H1 (cell line): ENCODE data around the gene ZNRF2. TPM values are rescaled to one million over a fixed set of nuclear protein-coding genes. Genes with fewer than 3 reads are reported as not detected.

Experiments
- CTCF ChIA-PET: fragments of 300-600 bp; sonication (Branson Sonifier 250); formaldehyde crosslinking; loops from one replicate; lab custom pipeline; 2021; ENCODE audit not compliant: partially characterized antibody; lab: Charles Lee
- POLR2A ChIA-PET: fragments of 300-600 bp; sonication (Branson Sonifier 250); formaldehyde crosslinking; loops from one replicate; lab custom pipeline; 2021; ENCODE audit warnings: inconsistent platforms; ENCODE audit not compliant: partially characterized antibody; lab: Charles Lee
- DNase-seq, 2 experiments: peaks; one replicate each; pipeline versions ENCODE4 v3.0.0 to v3.0.0-alpha.2; 2010 to 2022; ENCODE audit warnings: low spot score in 2 of 2, low read depth in 1 of 2, mixed read lengths in 1 of 2
- FAIRE-seq: peaks from 2 replicates; lab custom pipeline; 2011; peaks lifted over from hg19 to GRCh38; lab: Jason Lieb, UNC
- H2AFZ ChIP-seq: 2 replicates; pipeline ENCODE4 v1.8.1; 2012; ENCODE audit warnings: low read length, inconsistent platforms
- H2AK5ac ChIP-seq: 2 replicates; pipeline ENCODE4 v1.6.1; 2013; ENCODE audit warnings: low read depth, low read length
- H2BK120ac ChIP-seq: replicated peaks from 2 replicates; pipeline ENCODE3; 2013; ENCODE audit warnings: low read depth, low read length, inconsistent platforms
- H2BK12ac ChIP-seq: 2 replicates; pipeline ENCODE4 v1.6.1; 2013; ENCODE audit warnings: low read depth, low read length
- H2BK15ac ChIP-seq: 2 replicates; pipeline ENCODE4 v1.6.1; 2013; ENCODE audit warnings: low read length
- H2BK20ac ChIP-seq: 2 replicates; pipeline ENCODE4 v1.6.1; 2013; ENCODE audit warnings: low read length
- H2BK5ac ChIP-seq: 2 replicates; pipeline ENCODE4 v1.6.1; 2013; ENCODE audit warnings: low read depth, low read length
- H3K14ac ChIP-seq: 2 replicates; pipeline ENCODE4 v1.6.1; 2013; ENCODE audit warnings: inconsistent platforms; ENCODE audit not compliant: insufficient read length
- H3K18ac ChIP-seq: 2 replicates; pipeline ENCODE4 v1.6.1; 2013; ENCODE audit warnings: low read length; ENCODE audit errors: extremely low read depth
- H3K23ac ChIP-seq: 2 replicates; pipeline ENCODE4 v1.6.1; 2013; ENCODE audit warnings: inconsistent platforms; ENCODE audit not compliant: insufficient read length
- H3K23me2 ChIP-seq: 2 replicates; pipeline ENCODE4 v1.6.1; 2013; ENCODE audit warnings: low read depth, low read length
- H3K27ac ChIP-seq: 2 replicates; pipeline ENCODE4 v1.6.1; 2011; ENCODE audit warnings: low read depth, low read length, inconsistent platforms
- H3K27me3 ChIP-seq, 4 experiments: replicated peaks in 1 of 4; 1 replicate in 1 of 4; 2 replicates in 3 of 4; pipeline versions ENCODE4 v1.6.1 to v1.8.1; 2011 to 2013; ENCODE audit warnings: low read length in 3 of 4, mild to moderate bottlenecking in 3 of 4, inconsistent platforms in 2 of 4, mixed read lengths in 2 of 4, moderate library complexity in 1 of 4; ENCODE audit not compliant: control insufficient read depth in 3 of 4, insufficient read depth in 3 of 4; ENCODE audit errors: extremely low read depth in 1 of 4
- H3K36me3 ChIP-seq, 4 experiments: 2 replicates each; pipeline versions ENCODE4 v1.6.1 to v1.8.1; 2011 to 2013; ENCODE audit warnings: mild to moderate bottlenecking in 4 of 4, low read length in 3 of 4, moderate library complexity in 2 of 4, control low read depth in 1 of 4, inconsistent platforms in 1 of 4; ENCODE audit not compliant: insufficient read depth in 4 of 4, control insufficient read depth in 2 of 4
- H3K4ac ChIP-seq: replicated peaks from 2 replicates; pipeline ENCODE3; 2013; ENCODE audit warnings: low read length, low read depth, mixed read lengths, inconsistent platforms; ENCODE audit not compliant: insufficient read length
- H3K4me1 ChIP-seq, 4 experiments: replicated peaks in 1 of 4; 1 replicate in 1 of 4; 2 replicates in 3 of 4; pipeline versions ENCODE4 v1.6.1 to v1.8.1; 2011 to 2013; ENCODE audit warnings: low read length in 3 of 4, inconsistent platforms in 2 of 4, mixed read lengths in 1 of 4; ENCODE audit not compliant: insufficient read depth in 4 of 4, control insufficient read depth in 3 of 4
- H3K4me2 ChIP-seq, 2 experiments: 2 replicates each; pipeline versions ENCODE4 v1.6.1 to v1.8.1; 2011 to 2013; ENCODE audit warnings: low read depth in 2 of 2, low read length in 2 of 2, control low read depth in 1 of 2, inconsistent platforms in 1 of 2, mild to moderate bottlenecking in 1 of 2; ENCODE audit not compliant: insufficient read depth in 1 of 2
- H3K4me3 ChIP-seq, 4 experiments: fragments of 200-600, 300-600 bp in 1 of 4; sonication (generic), shearing (Covaris generic), sonication (Bioruptor Twin) in 1 of 4; 2 replicates each; pipeline versions ENCODE4 v1.5.1 to v1.8.1; 2011 to 2016; ENCODE audit warnings: low read length in 4 of 4, low read depth in 3 of 4, control low read depth in 2 of 4, inconsistent platforms in 2 of 4, mild to moderate bottlenecking in 2 of 4, mixed read lengths in 1 of 4, moderate library complexity in 1 of 4; ENCODE audit not compliant: insufficient read depth in 2 of 4; ENCODE audit errors: extremely low read depth in 1 of 4
- H3K56ac ChIP-seq: replicated peaks from 2 replicates; pipeline ENCODE3; 2013; ENCODE audit warnings: low read depth, mild to moderate bottlenecking, mixed read lengths, low read length, inconsistent platforms; ENCODE audit not compliant: insufficient read length
- H3K79me1 ChIP-seq: 2 replicates; pipeline ENCODE4 v1.6.1; 2013; ENCODE audit warnings: low read depth, low read length, control low read depth
- H3K79me2 ChIP-seq, 2 experiments: 2 replicates each; pipeline versions ENCODE4 v1.6.1 to v1.8.1; 2012 to 2013; ENCODE audit warnings: low read length in 2 of 2, mild to moderate bottlenecking in 2 of 2, inconsistent platforms in 1 of 2; ENCODE audit not compliant: insufficient read depth in 2 of 2, control insufficient read depth in 1 of 2
- H3K9ac ChIP-seq, 4 experiments: replicated peaks in 1 of 4; 1 replicate in 1 of 4; 2 replicates in 3 of 4; pipeline versions ENCODE4 v1.6.1 to v1.8.1; 2011 to 2013; ENCODE audit warnings: low read depth in 3 of 4, low read length in 3 of 4, control low read depth in 2 of 4, mild to moderate bottlenecking in 2 of 4, moderate library complexity in 2 of 4, inconsistent platforms in 1 of 4; ENCODE audit errors: extremely low read depth in 1 of 4
- H3K9me3 ChIP-seq, 2 experiments: 2 replicates each; pipeline versions ENCODE4 v1.6.1 to v1.8.1; 2012 to 2013; ENCODE audit warnings: mild to moderate bottlenecking in 2 of 2, moderate library complexity in 2 of 2, control low read depth in 1 of 2, inconsistent platforms in 1 of 2, low read depth in 1 of 2, low read length in 1 of 2, mixed read lengths in 1 of 2; ENCODE audit not compliant: insufficient read depth in 2 of 2
- H4K20me1 ChIP-seq, 2 experiments: replicated peaks in 1 of 2; 2 replicates each; pipeline versions ENCODE3 to v1.8.1; 2011 to 2013; ENCODE audit warnings: inconsistent platforms in 2 of 2, low read length in 2 of 2, mild to moderate bottlenecking in 1 of 2; ENCODE audit not compliant: insufficient read depth in 2 of 2, control insufficient read depth in 1 of 2
- H4K5ac ChIP-seq: 2 replicates; pipeline ENCODE4 v1.6.1; 2013; ENCODE audit warnings: low read length, low read depth, mixed read lengths, inconsistent platforms; ENCODE audit not compliant: insufficient read length
- H4K8ac ChIP-seq: 2 replicates; pipeline ENCODE4 v1.8.0; 2013; ENCODE audit warnings: mild to moderate bottlenecking, moderate library complexity, low read length, inconsistent platforms; ENCODE audit not compliant: insufficient read depth; ENCODE audit errors: extremely low read depth
- H4K91ac ChIP-seq: replicated peaks from 2 replicates; pipeline ENCODE3; 2013; ENCODE audit warnings: low read length, mixed read lengths, inconsistent platforms; ENCODE audit not compliant: insufficient read length
- BACH1 ChIP-seq: IDR thresholded peaks from 2 replicates; pipeline ENCODE4 v1.6.1; 2012; ENCODE audit warnings: low read length, improper control_type of control experiment
- CBX8 ChIP-seq: fragments of 300-800, 300-1000 bp; sonication (generic); IDR thresholded peaks from 2 replicates; pipeline ENCODE4 v1.7.1; 2016; ENCODE audit warnings: low read depth, low read length, borderline replicate concordance
- EP300 ChIP-seq, 2 experiments: IDR thresholded peaks; 1 replicate in 1 of 2; 2 replicates in 1 of 2; pipeline ENCODE4 v1.6.1; 2011 to 2012; ENCODE audit warnings: low read depth in 2 of 2, low read length in 2 of 2, mild to moderate bottlenecking in 2 of 2, borderline replicate concordance in 1 of 2, inconsistent platforms in 1 of 2, moderate library complexity in 1 of 2
- HDAC6 ChIP-seq: IDR thresholded peaks from one replicate; pipeline ENCODE4 v1.7.1; 2012; ENCODE audit warnings: low read depth, mild to moderate bottlenecking, inconsistent platforms, low read length, moderate library complexity
- NRF1 ChIP-seq: IDR thresholded peaks from 2 replicates; pipeline ENCODE4 v1.6.1; 2011; ENCODE audit warnings: mild to moderate bottlenecking, low read depth, low read length, improper control_type of control experiment
- PHF8 ChIP-seq: fragments of 200-600 bp; sonication (generic); conservative IDR thresholded peaks from 2 replicates; pipeline ENCODE4 v1.7.1; 2012; ENCODE audit warnings: low read depth, mild to moderate bottlenecking, inconsistent platforms, low read length, moderate library complexity
- POLR2AphosphoS5 ChIP-seq: IDR thresholded peaks from 2 replicates; pipeline ENCODE4 v1.6.1; 2011; ENCODE audit warnings: low read depth, low read length
- POU5F1 ChIP-seq: IDR thresholded peaks from 2 replicates; pipeline ENCODE4 v1.6.1; 2011; ENCODE audit warnings: low read depth, mild to moderate bottlenecking, low read length, moderate library complexity
- SAP30 ChIP-seq: fragments of 300-600 bp; sonication (generic); IDR thresholded peaks from 2 replicates; pipeline ENCODE4 v1.7.1; 2012; ENCODE audit warnings: low read length, moderate library complexity, mild to moderate bottlenecking, inconsistent platforms; ENCODE audit not compliant: insufficient read depth, insufficient replicate concordance
- SP4 ChIP-seq: IDR thresholded peaks from 2 replicates; pipeline ENCODE4 v1.6.1; 2012; ENCODE audit warnings: low read length, inconsistent platforms
- TCF12 ChIP-seq: IDR thresholded peaks from 2 replicates; pipeline ENCODE4 v1.6.1; 2011; ENCODE audit warnings: low read depth, mild to moderate bottlenecking, low read length
- USF2 ChIP-seq: IDR thresholded peaks from 2 replicates; pipeline ENCODE4 v1.6.1; 2011; ENCODE audit warnings: low read length, improper control_type of control experiment
- WGBS, 2 experiments: shearing (Covaris generic) in 1 of 2; methylation state at CpG; one replicate each; pipeline versions ENCODE4 v1.1.6 to v1.1.7; 2013 to 2015; ENCODE audit warnings: low lambda C conversion rate in 2 of 2, mixed read lengths in 2 of 2, inconsistent platforms in 1 of 2, low coverage in 1 of 2, missing lambda C conversion rate in 1 of 2; ENCODE audit not compliant: insufficient replicate concordance in 2 of 2, insufficient coverage in 1 of 2, insufficient read length in 1 of 2; ENCODE audit errors: extremely low coverage in 1 of 2, missing lambda C conversion rate in 1 of 2; 5-methylcytosine and 5-hydroxymethylcytosine counted together
- polyA plus RNA-seq, 7 experiments: library from polyadenylated mRNA; depleted of rRNA in 3 of 7; stranded (reverse) in 5 of 7; unstranded in 2 of 7; fragments of >200 nt in 5 of 7; fragments of 200-250 nt in 2 of 7; gene quantifications; 1 replicate in 5 of 7; 2 replicates in 1 of 7; 4 replicates in 1 of 7; pipeline versions ENCODE4 v1.2.1 to v1.2.3, GENCODE V29; 2011 to 2013; ENCODE audit warnings: missing spikeins in 2 of 7, mixed read lengths in 2 of 7
- total RNA-seq: library from RNA; stranded (reverse); fragmentation: NEBNext Ultra II Directional; extraction: Animal tissue kit (Norgen Biotek cat#: 25700); gene quantifications from 2 replicates; pipeline ENCODE4 v1.2.1, GENCODE V29; 2021

ZNRF2 gene
- total and polyA plus RNA-seq, 2 of the 8 experiments (the other 6 are each of a cell fraction or from before 2014, with no cell fraction given): 2.9 to 16.2 TPM

GRCh38 chr7:30302656-30303311, 18.4 kb downstream of the ZNRF2 start:
- ChIA-PET CTCF (interaction anchor here (0.6 to 3.9 kb wide), 2 partner anchors 9 to 120 kb away, joined by 3 to 26 read pairs; no protein-coding TSS in a partner anchor), POLR2A (no interaction called here)
- no peak overlapping the region for H4K8ac ChIP-seq
- H3K4ac ChIP-seq: no peak overlapping the region
- H3K79me1 ChIP-seq: peaks cover 2% of the 10 kb centered on the region
- H3K4me3 ChIP-seq: no peak overlapping the region
- H2AFZ ChIP-seq: no peak overlapping the region
- DNase-seq (no peak), FAIRE-seq (no peak)
- H3K9me3 ChIP-seq: no peaks in the 10 kb centered on the region
- no peak overlapping the region for H3K23ac ChIP-seq
- H3K4me2 ChIP-seq: no peak overlapping the region
- H2BK15ac ChIP-seq: no peak overlapping the region
- no peak for TF ChIP-seq BACH1
- TF ChIP-seq USF2: no peak
- no peak for TF ChIP-seq POLR2AphosphoS5
- no peak for TF ChIP-seq SP4
- no peak for TF ChIP-seq HDAC6
- no peak for TF ChIP-seq NRF1
- TF ChIP-seq TCF12: no peak
- TF ChIP-seq SAP30: no peak
- TF ChIP-seq EP300 (IDR thresholded peaks at IDR 0.05; ENCODE audit: borderline replicate concordance in 1 of 2, low read depth in 2 of 2, low read length in 2 of 2): no peak
- TF ChIP-seq POU5F1: no peak
- TF ChIP-seq PHF8: no peak
- no peak for TF ChIP-seq CBX8
- no peak overlapping the region for H2BK20ac ChIP-seq
- no peak overlapping the region for H3K14ac ChIP-seq
- H2BK12ac ChIP-seq: no peak overlapping the region
- H3K23me2 ChIP-seq: no peaks in the 10 kb centered on the region
- H3K36me3 ChIP-seq: no peaks in the 10 kb centered on the region
- no peak overlapping the region for H3K18ac ChIP-seq
- no peak overlapping the region for H2BK5ac ChIP-seq
- no peak overlapping the region for H3K56ac ChIP-seq
- H4K20me1 ChIP-seq: peaks cover 2% of the 10 kb centered on the region in 2 experiments
- no peak overlapping the region for H2AK5ac ChIP-seq
- H3K27me3 ChIP-seq: no peaks in the 10 kb centered on the region
- no peak overlapping the region for H3K27ac ChIP-seq
- peaks cover 0 to 4% (median 0%) of the 10 kb centered on the region in 4 experiments; a peak in 2 of 7 replicates for H3K4me1 ChIP-seq
- H4K5ac ChIP-seq: no peak overlapping the region
- H4K91ac ChIP-seq: no peak overlapping the region
- no peak overlapping the region for H2BK120ac ChIP-seq
- WGBS, 2 experiments: 90% methylated on average over 10 of the region's 10 CpGs; no CpG with 5 or more reads in 1 of the 2 experiments
- no peak overlapping the region for H3K9ac ChIP-seq
- H3K79me2 ChIP-seq: peaks cover 0 to 89% of the 10 kb centered on the region in 2 experiments; a peak in 2 of 4 replicates
